Smooth muscle cell (in vitro differentiated cells): Measurements from ENCODE around the gene GOT1. TPM values are rescaled to one million over a fixed set of nuclear protein-coding genes. Genes with fewer than 3 reads are reported as not detected.
A peak's percentile ranks its signal among the peaks of the same experiment; 100 is the strongest.

Experiments used
- DNase-seq: peaks from one replicate; lab custom pipeline; 2025; ENCODE audit not compliant: unreplicated experiment; lab: John Stamatoyannopoulos, UW
- H2AFZ ChIP-seq: fragments of 200-600 bp; sonication (generic); 2 replicates; pipeline ENCODE4 v1.6.0; 2016; ENCODE audit warnings: antibody characterized with exemption, low read depth, mild to moderate bottlenecking
- H3F3A ChIP-seq: fragments of 200-600 bp; sonication (generic); 2 replicates; pipeline ENCODE4 v1.6.0; 2017; ENCODE audit warnings: antibody characterized with exemption, low read depth
- H3K27ac ChIP-seq: fragments of 200-600 bp; sonication (generic); 2 replicates; pipeline ENCODE4 v1.5.1; 2016; ENCODE audit warnings: low read depth, mild to moderate bottlenecking
- H3K27me3 ChIP-seq: fragments of 200-600 bp; sonication (generic); 2 replicates; pipeline ENCODE4 v1.6.1; 2016; ENCODE audit warnings: low read depth, mild to moderate bottlenecking
- H3K36me3 ChIP-seq: fragments of 200-600 bp; sonication (generic); 2 replicates; pipeline ENCODE4 v1.5.1; 2016; ENCODE audit warnings: low read depth
- H3K4me1 ChIP-seq: fragments of 200-600 bp; sonication (generic); 2 replicates; pipeline ENCODE4 v1.5.1; 2016; ENCODE audit warnings: low read depth
- H3K4me2 ChIP-seq: fragments of 200-600 bp; sonication (generic); 2 replicates; pipeline ENCODE4 v1.6.0; 2016; ENCODE audit warnings: mild to moderate bottlenecking
- H3K4me3 ChIP-seq: fragments of 200-600 bp; sonication (generic); 2 replicates; pipeline ENCODE4 v1.5.1; 2016; ENCODE audit warnings: mild to moderate bottlenecking
- H3K79me2 ChIP-seq: fragments of 200-600 bp; sonication (generic); 2 replicates; pipeline ENCODE4 v1.6.0; 2016; ENCODE audit warnings: low read depth, mild to moderate bottlenecking
- H3K9ac ChIP-seq: fragments of 200-600 bp; sonication (generic); 2 replicates; pipeline ENCODE4 v1.6.0; 2016; ENCODE audit warnings: low read depth
- H3K9me3 ChIP-seq: fragments of 200-600 bp; sonication (generic); replicated peaks from 2 replicates; pipeline ENCODE4 v1.5.1; 2016; ENCODE audit warnings: low read depth
- H4K20me1 ChIP-seq: fragments of 200-600 bp; sonication (generic); 2 replicates; pipeline ENCODE4 v1.6.0; 2016; ENCODE audit warnings: low read depth
- CTCF ChIP-seq: fragments of 200-600 bp; sonication (generic); IDR thresholded peaks from 2 replicates; pipeline ENCODE4 v1.5.1; 2017; ENCODE audit warnings: borderline replicate concordance, mild to moderate bottlenecking, antibody characterized with exemption; ENCODE audit not compliant: insufficient read depth, poor library complexity, severe bottlenecking
- WGBS: methylation state at CpG from one replicate; pipeline ENCODE4 v1.1.7; 2016; ENCODE audit warnings: low lambda C conversion rate; 5-methylcytosine and 5-hydroxymethylcytosine counted together
- polyA plus RNA-seq: library from polyadenylated mRNA; unstranded; fragments of >200 nt; fragmentation: Nextera tagmentation; extraction: Ambion mirVana; gene quantifications from 2 replicates; pipeline ENCODE4 v1.2.1, GENCODE V29; 2016
- total RNA-seq: library from RNA; depleted of rRNA; stranded (reverse); fragments of >200 nt; gene quantifications from 2 replicates; pipeline ENCODE4 v1.2.3, GENCODE V29; 2014

The GOT1 gene
- total and polyA plus RNA-seq, 2 experiments from 2014 or later, result 34.7 to 44.4 TPM

GRCh38 chr10:99372546-99373271 lies 57.7 kb downstream of the GOT1 start:
- DNase-seq, result no peak
- WGBS, result 57% methylated on average over 9 of the region's 9 CpGs
- no peaks in the 10 kb centered on the region for H3K27me3 ChIP-seq
- H3K36me3 ChIP-seq, result no peaks in the 10 kb centered on the region
- H3K4me3 ChIP-seq, result no peak overlapping the region
- peak overlapping the region; percentile 20 for H3K4me2 ChIP-seq
- H3K9ac ChIP-seq, result no peak overlapping the region
- no peak overlapping the region for H3K27ac ChIP-seq
- no peak overlapping the region for H2AFZ ChIP-seq
- no peaks in the 10 kb centered on the region for H4K20me1 ChIP-seq
- H3K79me2 ChIP-seq, result no peaks in the 10 kb centered on the region
- no peaks in the 10 kb centered on the region for H3F3A ChIP-seq
- H3K9me3 ChIP-seq, result no peaks in the 10 kb centered on the region
- no peaks in the 10 kb centered on the region for H3K4me1 ChIP-seq
- TF ChIP-seq CTCF, result no peak

GRCh38 chr10:99370993-99371392 lies 59.4 kb downstream of the GOT1 start:
- H3K9ac ChIP-seq, result no peak overlapping the region
- H3K79me2 ChIP-seq, result no peaks in the 10 kb centered on the region
- H3K36me3 ChIP-seq, result no peaks in the 10 kb centered on the region
- no peaks in the 10 kb centered on the region for H3K4me1 ChIP-seq
- H2AFZ ChIP-seq, result no peak overlapping the region
- no peak overlapping the region for H3K4me2 ChIP-seq
- TF ChIP-seq CTCF, result peak; percentile 34
- no peaks in the 10 kb centered on the region for H3F3A ChIP-seq
- no peaks in the 10 kb centered on the region for H4K20me1 ChIP-seq
- 62% methylated on average over 2 of the region's 2 CpGs for WGBS
- H3K27ac ChIP-seq, result no peak overlapping the region
- H3K4me3 ChIP-seq, result no peak overlapping the region
- no peak for DNase-seq
- no peaks in the 10 kb centered on the region for H3K9me3 ChIP-seq
- H3K27me3 ChIP-seq, result no peaks in the 10 kb centered on the region

- no peak for DNase-seq
- H3F3A ChIP-seq, result no peaks in the 10 kb centered on the region
- H3K4me3 ChIP-seq, result no peak overlapping the region
- H2AFZ ChIP-seq, result no peak overlapping the region
- no peaks in the 10 kb centered on the region for H3K4me1 ChIP-seq
- WGBS, result 84% methylated on average over 3 of the region's 3 CpGs
- no peaks in the 10 kb centered on the region for H3K36me3 ChIP-seq
- H3K27ac ChIP-seq, result no peak overlapping the region
- H3K4me2 ChIP-seq, result no peak overlapping the region
- no peaks in the 10 kb centered on the region for H4K20me1 ChIP-seq
- no peaks in the 10 kb centered on the region for H3K9me3 ChIP-seq
- no peaks in the 10 kb centered on the region for H3K79me2 ChIP-seq
- H3K27me3 ChIP-seq, result no peaks in the 10 kb centered on the region
- TF ChIP-seq CTCF, result no peak
- H3K9ac ChIP-seq, result no peak overlapping the region
Observed at GRCh38 chr10:99369551-99369950, 60.9 kb downstream of the GOT1 start.

GRCh38 chr10:99369126-99369525 lies 61.3 kb downstream of the GOT1 start:
- Histone ChIP-seq H3K4me1 (no peaks in the 10 kb centered on the region), H4K20me1 (no peaks in the 10 kb centered on the region), H3K9me3 (no peaks in the 10 kb centered on the region), H3K27me3 (no peaks in the 10 kb centered on the region), H3K27ac (no peak overlapping the region), H3K4me3 (no peak overlapping the region), H3F3A (no peaks in the 10 kb centered on the region), H2AFZ (no peak overlapping the region), H3K79me2 (no peaks in the 10 kb centered on the region), H3K36me3 (no peaks in the 10 kb centered on the region), H3K4me2 (no peak overlapping the region), H3K9ac (no peak overlapping the region)
- no peak for TF ChIP-seq CTCF
- no peak for DNase-seq
- WGBS, result 88% methylated on average over 5 of the region's 5 CpGs
